ENCODE results near the gene DDX31.

- TF ChIP-seq, protein P1, sequence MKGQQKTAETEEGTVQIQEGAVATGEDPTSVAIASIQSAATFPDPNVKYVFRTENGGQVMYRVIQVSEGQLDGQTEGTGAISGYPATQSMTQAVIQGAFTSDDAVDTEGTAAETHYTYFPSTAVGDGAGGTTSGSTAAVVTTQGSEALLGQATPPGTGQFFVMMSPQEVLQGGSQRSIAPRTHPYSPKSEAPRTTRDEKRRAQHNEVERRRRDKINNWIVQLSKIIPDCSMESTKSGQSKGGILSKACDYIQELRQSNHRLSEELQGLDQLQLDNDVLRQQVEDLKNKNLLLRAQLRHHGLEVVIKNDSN (CRISPR knock-in tag; IDR thresholded peaks at IDR 0.05): no peak
- TF ChIP-seq, protein P2, sequence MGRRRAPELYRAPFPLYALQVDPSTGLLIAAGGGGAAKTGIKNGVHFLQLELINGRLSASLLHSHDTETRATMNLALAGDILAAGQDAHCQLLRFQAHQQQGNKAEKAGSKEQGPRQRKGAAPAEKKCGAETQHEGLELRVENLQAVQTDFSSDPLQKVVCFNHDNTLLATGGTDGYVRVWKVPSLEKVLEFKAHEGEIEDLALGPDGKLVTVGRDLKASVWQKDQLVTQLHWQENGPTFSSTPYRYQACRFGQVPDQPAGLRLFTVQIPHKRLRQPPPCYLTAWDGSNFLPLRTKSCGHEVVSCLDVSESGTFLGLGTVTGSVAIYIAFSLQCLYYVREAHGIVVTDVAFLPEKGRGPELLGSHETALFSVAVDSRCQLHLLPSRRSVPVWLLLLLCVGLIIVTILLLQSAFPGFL (CRISPR knock-in tag; IDR thresholded peaks at IDR 0.05; ENCODE audit: borderline replicate concordance): no peak
- TF ChIP-seq CTCF (IDR thresholded peaks at IDR 0.05) (no peak), CREM (CRISPR knock-in tag; IDR thresholded peaks at IDR 0.05) (no peak), NFYB (CRISPR knock-in tag; conservative IDR thresholded peaks at IDR 0.05; ENCODE audit: low read depth) (no peak), ZNF219 (CRISPR knock-in tag; IDR thresholded peaks at IDR 0.05; ENCODE audit: borderline replicate concordance) (no peak)
- TF ChIP-seq, protein P3, sequence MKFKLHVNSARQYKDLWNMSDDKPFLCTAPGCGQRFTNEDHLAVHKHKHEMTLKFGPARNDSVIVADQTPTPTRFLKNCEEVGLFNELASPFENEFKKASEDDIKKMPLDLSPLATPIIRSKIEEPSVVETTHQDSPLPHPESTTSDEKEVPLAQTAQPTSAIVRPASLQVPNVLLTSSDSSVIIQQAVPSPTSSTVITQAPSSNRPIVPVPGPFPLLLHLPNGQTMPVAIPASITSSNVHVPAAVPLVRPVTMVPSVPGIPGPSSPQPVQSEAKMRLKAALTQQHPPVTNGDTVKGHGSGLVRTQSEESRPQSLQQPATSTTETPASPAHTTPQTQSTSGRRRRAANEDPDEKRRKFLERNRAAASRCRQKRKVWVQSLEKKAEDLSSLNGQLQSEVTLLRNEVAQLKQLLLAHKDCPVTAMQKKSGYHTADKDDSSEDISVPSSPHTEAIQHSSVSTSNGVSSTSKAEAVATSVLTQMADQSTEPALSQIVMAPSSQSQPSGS (CRISPR knock-in tag; IDR thresholded peaks at IDR 0.05; ENCODE audit: borderline replicate concordance, low read depth): no peak
- TF ChIP-seq, protein P4, sequence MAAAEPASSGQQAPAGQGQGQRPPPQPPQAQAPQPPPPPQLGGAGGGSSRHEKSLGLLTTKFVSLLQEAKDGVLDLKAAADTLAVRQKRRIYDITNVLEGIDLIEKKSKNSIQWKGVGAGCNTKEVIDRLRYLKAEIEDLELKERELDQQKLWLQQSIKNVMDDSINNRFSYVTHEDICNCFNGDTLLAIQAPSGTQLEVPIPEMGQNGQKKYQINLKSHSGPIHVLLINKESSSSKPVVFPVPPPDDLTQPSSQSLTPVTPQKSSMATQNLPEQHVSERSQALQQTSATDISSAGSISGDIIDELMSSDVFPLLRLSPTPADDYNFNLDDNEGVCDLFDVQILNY (CRISPR knock-in tag; IDR thresholded peaks at IDR 0.05): no peak
These were observed 10.3 kb upstream of the DDX31 start for GRCh38 chr9:132679946-132680625.

Measured in WTC11 (cell line).